ENCODE measurements around the gene KCNAB1.

- no peak for TF ChIP-seq EZH2 (IDR thresholded peaks at IDR 0.05; ENCODE audit: borderline replicate concordance, low read depth, low read length, poor library complexity, severe bottlenecking)
- TF ChIP-seq, protein P1, sequence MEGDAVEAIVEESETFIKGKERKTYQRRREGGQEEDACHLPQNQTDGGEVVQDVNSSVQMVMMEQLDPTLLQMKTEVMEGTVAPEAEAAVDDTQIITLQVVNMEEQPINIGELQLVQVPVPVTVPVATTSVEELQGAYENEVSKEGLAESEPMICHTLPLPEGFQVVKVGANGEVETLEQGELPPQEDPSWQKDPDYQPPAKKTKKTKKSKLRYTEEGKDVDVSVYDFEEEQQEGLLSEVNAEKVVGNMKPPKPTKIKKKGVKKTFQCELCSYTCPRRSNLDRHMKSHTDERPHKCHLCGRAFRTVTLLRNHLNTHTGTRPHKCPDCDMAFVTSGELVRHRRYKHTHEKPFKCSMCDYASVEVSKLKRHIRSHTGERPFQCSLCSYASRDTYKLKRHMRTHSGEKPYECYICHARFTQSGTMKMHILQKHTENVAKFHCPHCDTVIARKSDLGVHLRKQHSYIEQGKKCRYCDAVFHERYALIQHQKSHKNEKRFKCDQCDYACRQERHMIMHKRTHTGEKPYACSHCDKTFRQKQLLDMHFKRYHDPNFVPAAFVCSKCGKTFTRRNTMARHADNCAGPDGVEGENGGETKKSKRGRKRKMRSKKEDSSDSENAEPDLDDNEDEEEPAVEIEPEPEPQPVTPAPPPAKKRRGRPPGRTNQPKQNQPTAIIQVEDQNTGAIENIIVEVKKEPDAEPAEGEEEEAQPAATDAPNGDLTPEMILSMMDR (conservative IDR thresholded peaks at IDR 0.05; ENCODE audit: low read depth, low read length) = no peak
Observed at GRCh38 chr3:156360083-156360482, 239.7 kb downstream of the KCNAB1 start.
